Hematopoietic multipotent progenitor cell treated with erythropoietin and hydrocortisone succinate and interleukin-3 and kit ligand, for 6 days (in vitro differentiated cells): ENCODE measurements around the gene TRIM32.

Source experiments
- DNase-seq: peaks from one replicate; pipeline ENCODE4 v3.0.0-alpha.2; 2015

The TRIM32 gene

GRCh38 chr9:116706310-116707290 is 19.5 kb downstream of the TRIM32 start:
- DNase-seq: no peak

- no peak for DNase-seq
Observed at GRCh38 chr9:116712781-116713180, 25.7 kb downstream of the TRIM32 start.

- no peak for DNase-seq
Observed at GRCh38 chr9:116713271-116713670, 26.2 kb downstream of the TRIM32 start.

GRCh38 chr9:116715751-116716150 is 28.6 kb downstream of the TRIM32 start:
- DNase-seq: no peak

GRCh38 chr9:116716438-116716837 is 29.3 kb downstream of the TRIM32 start:
- no peak for DNase-seq

GRCh38 chr9:116717150-116717549 is 30.0 kb downstream of the TRIM32 start:
- DNase-seq: no peak

- no peak for DNase-seq
Observed at GRCh38 chr9:116718111-116718510, 31.0 kb downstream of the TRIM32 start.

- DNase-seq: no peak
Observed at GRCh38 chr9:116720111-116720510, 33.0 kb downstream of the TRIM32 start.

GRCh38 chr9:116721411-116721810 is 34.3 kb downstream of the TRIM32 start:
- DNase-seq: no peak

GRCh38 chr9:116721944-116722343 is 34.8 kb downstream of the TRIM32 start:
- no peak for DNase-seq

- DNase-seq: no peak
Observed at GRCh38 chr9:116724123-116724522, 37.0 kb downstream of the TRIM32 start.

- DNase-seq: no peak
Observed at GRCh38 chr9:116726602-116727001, 39.5 kb downstream of the TRIM32 start.

GRCh38 chr9:116733010-116733641 is 46.0 kb downstream of the TRIM32 start:
- no peak for DNase-seq

- no peak for DNase-seq
Observed at GRCh38 chr9:116736399-116737151, 49.5 kb downstream of the TRIM32 start.

- peak; percentile 86 for DNase-seq
Observed at GRCh38 chr9:116737152-116737546, 50.0 kb downstream of the TRIM32 start.

GRCh38 chr9:116741086-116741740 is 54.1 kb downstream of the TRIM32 start:
- no peak for DNase-seq

GRCh38 chr9:116741742-116742141 is 54.6 kb downstream of the TRIM32 start:
- DNase-seq: no peak

GRCh38 chr9:116749176-116749575 is 62.1 kb downstream of the TRIM32 start:
- no peak for DNase-seq

- DNase-seq: no peak
Observed at GRCh38 chr9:116749772-116750171, 62.7 kb downstream of the TRIM32 start.

- no peak for DNase-seq
Observed at GRCh38 chr9:116750510-116750909, 63.4 kb downstream of the TRIM32 start.
